Left lung (tissue), 10 donors: ENCODE data around the gene RPL39L. TPM values are rescaled to one million over a fixed set of nuclear protein-coding genes. Genes with fewer than 3 reads are reported as not detected.

ENCODE experiments used
- ATAC-seq: fragments of 200-7000 bp; cut with Tn5 transposase; one replicate; pipeline ENCODE4 v1.9.1; 2020; ENCODE audit warnings: moderate library complexity
- DNase-seq, 4 donors: peaks; one replicate each; pipeline ENCODE4 v3.0.0-alpha.2; 2013 to 2020
- H3K27ac ChIP-seq, 2 donors: fragments of 200-600 bp; sonication (generic) in 1 of 2; one replicate each; pipeline versions ENCODE4 v1.5.0 to v1.8.0; 2020 to 2021
- H3K27me3 ChIP-seq, 2 donors: fragments of 200-600 bp; sonication (generic) in 1 of 2; one replicate each; pipeline versions ENCODE4 v1.5.0 to v1.8.0; 2020 to 2021
- H3K36me3 ChIP-seq, 2 donors: fragments of 200-600 bp; sonication (generic) in 1 of 2; one replicate each; pipeline versions ENCODE4 v1.5.0 to v1.8.0; 2020 to 2021
- H3K4me1 ChIP-seq, 2 donors: fragments of 200-600 bp; one replicate each; pipeline ENCODE4 v1.8.0; 2021
- H3K4me3 ChIP-seq, 2 donors: fragments of 200-600 bp; sonication (generic) in 1 of 2; one replicate each; pipeline versions ENCODE4 v1.5.0 to v1.8.0; 2020 to 2021; ENCODE audit warnings: mild to moderate bottlenecking in 1 of 2
- H3K9me3 ChIP-seq, 2 donors: fragments of 200-600 bp; sonication (generic) in 1 of 2; one replicate each; pipeline versions ENCODE4 v1.5.0 to v1.8.0; 2020 to 2021
- CTCF ChIP-seq, 2 donors: fragments of 200-600 bp; sonication (generic) in 1 of 2; IDR thresholded peaks; one replicate each; pipeline versions ENCODE4 v1.5.0 to v1.8.0; 2021; ENCODE audit warnings: antibody characterized with exemption in 2 of 2
- intact Hi-C, 2 donors: fragments of 100-400 bp; cut with DNase I; formaldehyde crosslinking; loops; one replicate each; pipeline versions ENCODE4 v1.11.2 to v1.14.2; 2022
- polyA plus RNA-seq, 6 donors: library from polyadenylated mRNA; unstranded; fragments of 120-200 nt; gene quantifications; one replicate each; pipeline ENCODE4 v1.2.1, GENCODE V29; 2013; ENCODE audit not compliant: insufficient read length in 6 of 6
- total RNA-seq, 2 donors: library from RNA; stranded (reverse); fragmentation: NEBNext Ultra II Directional; extraction: Animal tissue kit (Norgen Biotek cat#: 25700); gene quantifications; one replicate each; pipeline ENCODE4 v1.2.1, GENCODE V29; 2021
- donor health status: DM: no; HTN: yes; CAD: no.
- donor health status: DM: no; HTN: no; CAD: no.

Gene RPL39L
- total and polyA plus RNA-seq, 8 donors = 7.4 to 19.9 (median 13.5) TPM

- DNase-seq = no peak
- H3K9me3 ChIP-seq = no peaks in the 10 kb centered on the region
- TF ChIP-seq CTCF (IDR thresholded peaks at IDR 0.05) = no peak
- intact Hi-C loops = loop anchor here in 1 of 2 donors (10.0 kb wide), 1 partner anchor 55 kb away; no protein-coding TSS in a partner anchor
- no peaks in the 10 kb centered on the region for H3K27me3 ChIP-seq
- no peak overlapping the region for H3K27ac ChIP-seq
- peaks cover 0 to 3% of the 10 kb centered on the region in 2 donors for H3K4me1 ChIP-seq
- no peak overlapping the region for H3K4me3 ChIP-seq
- H3K36me3 ChIP-seq = no peaks in the 10 kb centered on the region
- ATAC-seq = no peak
Measured at GRCh38 chr3:187169231-187169960, 30.1 kb upstream of the RPL39L start.

GRCh38 chr3:187167777-187168176 is 28.5 kb upstream of the RPL39L start:
- TF ChIP-seq CTCF (IDR thresholded peaks at IDR 0.05) = no peak
- H3K27ac ChIP-seq = no peak overlapping the region
- intact Hi-C loops = loop anchor here in 1 of 2 donors (10.0 kb wide), 1 partner anchor 53 kb away; no protein-coding TSS in a partner anchor
- no peaks in the 10 kb centered on the region for H3K27me3 ChIP-seq
- no peaks in the 10 kb centered on the region for H3K36me3 ChIP-seq
- DNase-seq (no peak), ATAC-seq (no peak)
- H3K9me3 ChIP-seq = no peaks in the 10 kb centered on the region
- H3K4me3 ChIP-seq = no peak overlapping the region
- H3K4me1 ChIP-seq = peaks cover 0 to 3% of the 10 kb centered on the region in 2 donors

GRCh38 chr3:187166750-187167149 is 27.5 kb upstream of the RPL39L start:
- no peaks in the 10 kb centered on the region for H3K36me3 ChIP-seq
- TF ChIP-seq CTCF (IDR thresholded peaks at IDR 0.05) = no peak
- H3K9me3 ChIP-seq = no peaks in the 10 kb centered on the region
- no peak overlapping the region for H3K4me3 ChIP-seq
- H3K27me3 ChIP-seq = no peaks in the 10 kb centered on the region
- H3K27ac ChIP-seq = no peak overlapping the region
- peaks cover 0 to 3% of the 10 kb centered on the region in 2 donors for H3K4me1 ChIP-seq
- ATAC-seq (no peak), DNase-seq (no peak)
- intact Hi-C loops = loop anchor here in 1 of 2 donors (10.0 kb wide), 1 partner anchor 52 kb away; no protein-coding TSS in a partner anchor

- peak; percentile 57 to 66 for TF ChIP-seq CTCF (IDR thresholded peaks at IDR 0.05)
- no peaks in the 10 kb centered on the region for H3K27me3 ChIP-seq
- no peak overlapping the region for H3K4me3 ChIP-seq
- no peaks in the 10 kb centered on the region for H3K36me3 ChIP-seq
- ATAC-seq (peak; percentile 88), DNase-seq (peak in 2 of 4 donors; percentile 37 to 72)
- intact Hi-C loops = loop anchor here in 1 of 2 donors (10.0 kb wide), 1 partner anchor 50 kb away; no protein-coding TSS in a partner anchor
- no peaks in the 10 kb centered on the region for H3K9me3 ChIP-seq
- no peak overlapping the region for H3K27ac ChIP-seq
- no peaks in the 10 kb centered on the region for H3K4me1 ChIP-seq
Measured at GRCh38 chr3:187165144-187165543, 25.8 kb upstream of the RPL39L start.

- no peak for DNase-seq
- peaks cover 0 to 4% of the 10 kb centered on the region in 2 donors for H3K9me3 ChIP-seq
- H3K27me3 ChIP-seq = no peaks in the 10 kb centered on the region
- H3K4me1 ChIP-seq = no peaks in the 10 kb centered on the region
- no peak for TF ChIP-seq CTCF (IDR thresholded peaks at IDR 0.05)
- intact Hi-C loops = loop anchor here in 1 of 2 donors (5.0 to 10.0 kb wide), 2 partner anchors 48 to 315 kb away; no protein-coding TSS in a partner anchor
- H3K36me3 ChIP-seq = no peaks in the 10 kb centered on the region
- no peak for ATAC-seq
- no peak overlapping the region for H3K27ac ChIP-seq
- H3K4me3 ChIP-seq = no peak overlapping the region
Measured at GRCh38 chr3:187162265-187162953, 23.1 kb upstream of the RPL39L start.
